ENCODE measurements around the gene RPL27A.

DNA sequence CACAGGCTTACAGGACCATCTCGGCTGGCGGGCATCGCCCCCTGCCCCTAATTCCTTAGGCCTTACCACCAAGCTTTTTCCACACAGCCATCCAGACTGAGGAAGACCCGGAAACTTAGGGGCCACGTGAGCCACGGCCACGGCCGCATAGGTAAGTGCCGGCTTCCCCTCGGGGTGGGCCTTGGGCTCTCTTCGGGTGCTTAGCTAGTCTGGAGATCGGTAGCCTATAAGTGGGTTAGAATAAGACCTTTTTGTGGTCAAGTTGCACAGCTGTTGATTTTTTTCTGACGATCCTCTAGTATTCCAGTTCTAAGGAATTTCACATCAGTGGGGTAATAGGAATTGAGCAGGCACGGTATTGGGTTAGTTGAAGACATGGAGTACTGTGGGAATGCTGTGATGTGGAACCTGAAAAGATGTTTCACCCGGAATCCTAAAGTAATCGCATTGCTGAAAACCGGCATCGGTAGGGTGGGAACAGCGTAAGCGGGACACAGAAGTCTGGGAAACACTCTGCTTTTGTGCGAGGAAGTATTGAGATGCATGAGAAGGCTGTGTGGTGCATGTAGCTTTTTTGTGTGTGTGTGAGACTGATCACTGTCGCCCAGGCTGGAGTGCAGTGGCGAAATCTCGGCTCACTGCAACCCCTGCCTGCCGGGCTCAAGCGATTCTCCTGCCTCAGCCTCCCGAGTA lies 669 bp downstream of the RPL27A start:
- TF ChIP-seq, protein P1, sequence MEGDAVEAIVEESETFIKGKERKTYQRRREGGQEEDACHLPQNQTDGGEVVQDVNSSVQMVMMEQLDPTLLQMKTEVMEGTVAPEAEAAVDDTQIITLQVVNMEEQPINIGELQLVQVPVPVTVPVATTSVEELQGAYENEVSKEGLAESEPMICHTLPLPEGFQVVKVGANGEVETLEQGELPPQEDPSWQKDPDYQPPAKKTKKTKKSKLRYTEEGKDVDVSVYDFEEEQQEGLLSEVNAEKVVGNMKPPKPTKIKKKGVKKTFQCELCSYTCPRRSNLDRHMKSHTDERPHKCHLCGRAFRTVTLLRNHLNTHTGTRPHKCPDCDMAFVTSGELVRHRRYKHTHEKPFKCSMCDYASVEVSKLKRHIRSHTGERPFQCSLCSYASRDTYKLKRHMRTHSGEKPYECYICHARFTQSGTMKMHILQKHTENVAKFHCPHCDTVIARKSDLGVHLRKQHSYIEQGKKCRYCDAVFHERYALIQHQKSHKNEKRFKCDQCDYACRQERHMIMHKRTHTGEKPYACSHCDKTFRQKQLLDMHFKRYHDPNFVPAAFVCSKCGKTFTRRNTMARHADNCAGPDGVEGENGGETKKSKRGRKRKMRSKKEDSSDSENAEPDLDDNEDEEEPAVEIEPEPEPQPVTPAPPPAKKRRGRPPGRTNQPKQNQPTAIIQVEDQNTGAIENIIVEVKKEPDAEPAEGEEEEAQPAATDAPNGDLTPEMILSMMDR (IDR thresholded peaks at IDR 0.05) = no peak
- TF ChIP-seq POLR2A (IDR thresholded peaks at IDR 0.05) (no peak), EP300 (IDR thresholded peaks at IDR 0.05; ENCODE audit: low read depth) (no peak)

Measured in transverse colon (tissue), 3 donors.